ENCODE results near the gene SPATA2.

Gene SPATA2

DNA sequence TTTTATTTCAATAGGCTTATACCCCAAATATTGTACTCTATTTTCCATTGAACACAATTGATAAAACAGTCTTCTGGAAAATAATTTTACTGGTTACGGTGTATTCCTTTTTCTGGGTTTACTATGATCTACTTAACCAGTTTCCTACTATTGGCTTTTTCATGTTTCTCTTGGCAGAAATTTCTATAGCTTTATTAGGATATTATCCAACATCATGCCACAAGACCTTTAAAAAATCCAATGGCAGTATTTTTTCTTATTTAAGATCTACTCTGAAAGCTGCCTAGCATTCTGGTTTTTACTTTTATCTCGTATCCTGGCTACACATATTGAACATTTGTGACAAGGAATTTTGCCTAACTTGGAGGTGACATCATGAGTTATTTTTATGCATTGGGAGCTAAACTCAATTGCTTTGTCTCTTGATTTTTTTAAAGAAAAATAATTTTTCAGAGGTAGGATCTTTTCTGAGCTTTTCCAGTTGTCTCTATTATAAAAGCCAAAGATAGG is 57.2 kb downstream of the SPATA2 start:
- DNase-seq (ENCODE audit: low read depth): no peak

DNA sequence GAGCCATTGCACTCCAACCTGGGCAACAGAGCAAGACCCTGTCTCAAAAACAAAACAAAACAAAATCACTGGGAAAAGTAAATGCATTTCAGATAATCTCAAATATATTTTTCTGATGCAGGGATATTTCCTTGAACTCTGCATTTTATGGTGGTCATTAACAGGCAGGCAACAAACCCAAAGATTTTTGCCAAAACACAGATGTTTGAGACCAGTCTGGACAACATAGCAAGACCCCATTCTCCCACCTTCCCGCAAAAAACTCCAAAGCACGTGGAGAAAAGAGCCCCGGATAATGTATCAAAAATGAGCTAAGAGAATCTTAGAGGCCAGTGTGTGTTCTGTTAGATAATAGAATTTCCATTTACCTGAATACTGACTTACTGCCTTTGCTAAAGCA is 58.4 kb downstream of the SPATA2 start:
- DNase-seq (ENCODE audit: low read depth): no peak

DNA sequence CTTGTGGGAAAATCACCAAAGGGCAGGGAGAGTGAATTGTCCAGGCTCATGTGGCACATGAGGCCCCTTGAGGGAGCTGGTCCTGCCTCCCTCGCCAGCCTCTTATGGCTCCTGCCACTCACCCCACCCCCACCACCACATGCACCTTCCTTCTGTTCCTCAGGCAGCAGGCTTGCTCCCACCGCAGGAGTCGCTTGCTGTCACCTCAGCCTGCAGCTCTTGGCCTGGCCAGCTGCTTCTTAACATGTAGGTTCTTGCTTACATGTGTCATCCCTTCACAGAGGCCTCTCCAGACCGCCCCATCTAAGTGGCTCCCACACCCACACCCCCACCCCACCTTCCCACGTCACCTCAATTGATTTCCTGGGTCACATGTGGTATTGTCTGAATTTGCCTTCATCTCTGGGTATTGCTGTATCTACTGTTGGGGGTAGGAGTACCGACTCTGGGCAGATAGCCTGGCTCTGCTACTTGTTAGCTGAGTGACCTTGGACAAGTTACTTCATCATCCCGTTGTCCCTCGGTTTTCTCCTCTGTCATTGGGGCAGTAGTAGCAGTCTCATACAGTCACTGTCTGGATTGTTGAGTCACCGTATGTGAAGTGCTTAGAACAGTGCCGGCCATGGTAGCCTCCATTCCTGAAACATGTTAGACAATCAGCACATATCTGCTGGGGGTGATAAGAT is 61.0 kb downstream of the SPATA2 start:
- no peak for DNase-seq (ENCODE audit: low read depth)

DNA sequence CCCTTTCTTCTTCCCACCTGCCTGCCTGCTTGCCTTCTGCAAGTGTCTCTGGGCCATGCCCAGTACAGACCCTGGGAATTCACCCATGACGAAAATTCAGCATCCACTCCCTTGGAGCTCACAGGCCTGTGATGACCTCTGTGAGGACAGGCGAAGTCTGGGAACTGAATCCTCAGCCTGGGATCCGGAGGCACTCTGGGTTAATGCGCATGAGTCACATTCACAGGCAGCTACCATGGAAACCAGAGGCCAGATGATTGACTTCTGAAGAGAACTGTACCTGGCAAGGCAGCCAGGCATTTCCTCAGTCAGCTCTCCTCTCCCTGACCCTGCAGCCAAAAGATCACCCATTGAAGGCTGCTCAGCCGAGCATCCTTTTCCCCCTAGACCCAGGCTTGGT is 61.7 kb downstream of the SPATA2 start:
- DNase-seq (ENCODE audit: low read depth): peak; percentile 52

Data from GM04503 (cell line).